OCI-M2 (cell line): Measurements from ENCODE around the gene SLCO1B3.

Source experiments
- DNase-seq: peaks from one replicate; lab custom pipeline; 2025; ENCODE audit not compliant: unreplicated experiment; lab: John Stamatoyannopoulos, UW

Gene SLCO1B3

DNA sequence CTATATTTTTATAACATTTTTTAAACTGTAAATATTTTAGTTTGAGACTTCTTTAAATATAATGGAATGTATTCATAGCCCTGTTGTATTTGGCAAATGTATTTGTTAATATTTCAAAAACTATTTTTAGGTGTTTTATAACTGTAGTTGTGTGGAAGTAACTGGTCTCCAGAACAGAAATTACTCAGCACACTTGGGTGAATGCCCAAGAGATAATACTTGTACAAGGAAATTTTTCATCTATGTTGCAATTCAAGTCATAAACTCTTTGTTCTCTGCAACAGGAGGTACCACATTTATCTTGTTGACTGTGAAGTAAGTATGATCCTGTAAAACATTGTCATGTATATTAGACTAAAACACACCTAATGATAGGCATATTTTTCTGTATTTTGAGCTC, 72.8 kb downstream of the SLCO1B3 start:
- DNase-seq: no peak

DNA sequence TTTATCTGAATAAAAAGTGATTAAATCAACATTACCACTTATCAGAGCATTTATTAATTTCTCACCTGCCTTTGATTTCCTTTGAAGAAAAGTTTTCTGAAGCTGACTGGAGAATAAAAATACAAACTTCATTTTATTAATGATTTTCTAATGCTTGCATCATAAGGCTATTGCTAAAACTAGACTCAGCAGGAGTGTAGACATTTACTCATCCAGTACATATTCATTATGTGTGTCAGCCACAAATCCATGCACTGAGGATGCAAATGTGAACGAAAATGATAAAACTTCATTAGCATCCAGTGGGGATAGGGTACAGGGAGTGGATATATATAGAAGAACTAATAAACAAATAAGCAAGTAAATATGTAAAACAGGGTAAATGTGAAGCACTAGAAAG, 74.6 kb downstream of the SLCO1B3 start:
- no peak for DNase-seq

DNA sequence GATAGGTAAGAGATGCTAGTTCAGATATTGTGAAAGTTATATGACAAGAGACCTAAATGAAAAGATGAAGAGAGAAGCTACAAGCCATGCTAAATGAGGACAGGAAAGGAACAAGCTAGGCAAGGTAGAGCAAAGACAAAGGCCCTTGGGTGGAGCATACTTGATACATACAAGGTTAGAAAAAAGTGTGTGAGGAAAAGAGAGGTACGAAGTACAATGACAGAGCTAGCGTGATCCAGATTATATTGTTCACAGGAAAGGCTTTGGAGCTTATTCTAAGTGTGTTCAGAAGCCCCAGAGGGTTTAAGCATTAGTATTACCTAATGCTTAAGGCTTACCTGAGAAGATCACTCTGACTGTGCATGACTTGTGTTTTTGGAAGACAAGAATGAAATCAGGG, 75.0 kb downstream of the SLCO1B3 start:
- no peak for DNase-seq

DNA sequence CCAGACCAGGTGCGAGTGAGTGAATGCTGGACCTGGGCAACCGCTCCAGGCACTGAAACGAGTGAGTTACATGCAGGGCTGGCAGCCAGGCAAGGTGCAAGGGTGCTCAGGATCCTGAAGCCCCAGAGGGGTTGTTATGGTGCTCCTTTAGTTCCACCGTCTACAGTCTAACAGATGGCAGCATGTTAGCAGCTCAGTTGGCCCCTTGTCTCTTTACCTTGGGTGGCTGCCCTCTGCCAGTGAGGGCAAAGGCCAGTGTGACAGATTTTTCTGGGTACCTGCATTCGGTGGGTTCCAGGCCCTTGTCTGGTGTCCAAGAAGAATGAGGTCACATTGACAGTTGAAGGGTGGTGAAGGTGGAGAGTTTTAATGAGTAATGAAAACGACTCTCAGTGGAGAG, 106.8 kb downstream of the SLCO1B3 start:
- DNase-seq: no peak

DNA sequence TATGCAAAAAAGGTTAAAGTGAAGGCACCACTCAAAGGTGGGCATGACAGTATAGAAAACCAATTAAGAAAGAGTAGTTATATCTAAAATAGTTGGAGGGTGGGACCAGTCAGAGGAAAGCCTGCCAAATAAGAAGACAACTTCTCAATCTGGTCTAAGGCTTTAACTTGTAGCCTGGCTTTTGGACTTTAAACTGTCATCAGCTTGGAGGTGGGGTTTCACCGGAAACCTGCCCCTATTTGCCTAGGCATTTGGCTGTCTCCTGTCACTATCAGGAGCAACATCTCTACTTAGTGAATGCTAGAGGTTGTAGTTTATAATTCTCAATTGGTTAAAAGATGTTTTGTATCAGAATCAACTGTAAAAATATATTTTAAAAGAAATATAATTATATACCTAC, 107.3 kb downstream of the SLCO1B3 start:
- no peak for DNase-seq

DNA sequence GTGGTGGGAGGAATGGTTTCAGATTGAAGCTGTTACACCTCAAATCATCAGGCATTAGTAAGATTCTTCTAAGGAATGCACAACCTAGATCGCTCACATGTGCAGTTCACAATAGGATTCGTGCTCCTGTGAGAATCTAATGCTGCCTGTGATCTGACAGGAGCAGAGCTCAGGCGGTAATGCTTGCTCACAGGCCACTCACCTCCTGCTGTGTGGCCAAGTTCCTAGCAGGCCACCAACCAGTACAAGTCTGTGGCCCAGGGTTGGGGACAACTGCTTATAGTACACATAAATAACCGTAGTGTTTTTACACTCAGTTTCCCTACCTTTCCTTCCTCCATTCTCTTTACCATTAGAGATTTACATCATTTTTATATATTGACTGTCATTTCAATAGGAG, 121.4 kb downstream of the SLCO1B3 start:
- DNase-seq: no peak

DNA sequence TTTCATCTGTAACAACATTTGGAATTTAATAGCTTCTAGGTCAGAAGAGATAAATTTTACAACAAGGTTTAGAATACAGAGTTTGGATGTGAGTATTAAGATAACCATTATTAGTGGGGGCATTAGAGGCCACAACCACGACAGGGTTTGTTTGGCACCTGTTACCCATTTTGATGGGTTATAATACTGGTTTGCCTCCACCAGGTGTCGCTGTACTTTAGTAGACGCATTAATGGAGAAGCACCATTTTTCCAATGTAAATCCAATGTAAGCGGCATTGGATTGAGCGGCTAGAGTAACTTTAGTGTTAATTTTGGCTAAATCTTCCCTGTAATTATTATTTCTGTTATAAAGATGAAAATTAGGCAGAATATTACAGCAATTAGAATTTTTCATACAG, 136.2 kb downstream of the SLCO1B3 start:
- peak; percentile 0 for DNase-seq

DNA sequence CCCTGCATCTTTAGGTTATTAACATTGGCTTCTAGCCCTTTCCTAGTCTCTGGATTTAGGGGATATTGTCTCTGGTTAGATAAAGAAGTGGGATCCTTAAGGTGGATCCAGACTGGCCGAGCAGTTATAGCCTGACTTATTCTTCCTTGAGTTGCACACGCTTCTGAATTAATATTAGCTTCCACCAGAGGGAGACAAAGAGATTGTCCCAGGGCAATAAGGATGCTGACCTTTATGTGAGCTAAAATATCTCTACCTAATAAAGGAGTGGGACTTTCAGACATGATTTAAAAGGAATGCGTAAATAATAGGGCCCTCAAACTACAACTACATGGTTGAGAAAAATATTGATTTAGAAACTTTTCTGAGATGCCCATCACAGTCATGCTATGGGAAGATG, 139.7 kb downstream of the SLCO1B3 start:
- DNase-seq: no peak

DNA sequence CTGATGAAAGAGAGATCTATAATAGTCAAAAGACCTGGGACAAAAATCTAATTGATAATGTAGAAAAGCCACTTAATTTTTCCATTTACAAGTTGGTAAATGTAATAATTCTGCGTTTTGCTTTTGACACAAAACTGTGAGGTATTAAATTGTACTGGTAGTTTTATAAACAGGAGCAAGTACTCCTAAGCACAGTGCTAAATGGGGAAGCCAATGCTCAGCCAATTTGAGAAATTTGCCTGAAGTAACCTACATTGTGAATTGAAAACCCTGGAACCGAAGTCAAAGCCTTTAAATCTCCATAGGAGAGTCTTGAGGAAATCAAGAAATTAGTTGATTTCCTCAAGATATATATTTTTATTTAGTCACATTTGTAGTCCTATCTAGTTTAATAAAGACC, 152.8 kb downstream of the SLCO1B3 start:
- no peak for DNase-seq

DNA sequence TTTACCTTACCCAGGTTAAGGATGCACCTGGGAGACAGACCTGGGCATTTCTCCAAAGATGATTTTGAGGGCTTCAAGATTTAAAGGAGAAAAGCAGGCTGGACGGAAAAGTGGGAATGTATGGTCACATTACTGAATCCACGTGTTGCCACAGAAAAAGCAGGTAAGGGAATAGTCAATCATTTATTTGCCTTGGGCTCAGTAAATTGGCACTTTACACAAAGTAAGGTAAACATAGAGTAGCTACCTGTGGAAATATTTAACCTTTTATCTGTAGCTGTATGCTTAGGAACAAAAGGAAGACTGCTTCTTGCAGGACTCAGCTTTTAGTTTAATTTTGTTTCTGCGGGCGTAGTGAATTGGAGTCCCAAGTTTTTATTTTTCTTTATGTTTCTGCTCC, 153.3 kb downstream of the SLCO1B3 start:
- no peak for DNase-seq
